Sigmoid colon (tissue), 4 donors: ENCODE measurements around the gene BCAT1.

Experiments used
- CTCF ChIP-seq, 4 experiments: fragments of 450-650 bp in 3 of 4; fragments of 200-600 bp in 1 of 4; IDR thresholded peaks; one replicate each; pipeline ENCODE4 v1.5.1; 2016 to 2019; ENCODE audit warnings: antibody characterized with exemption in 4 of 4, mild to moderate bottlenecking in 3 of 4, moderate library complexity in 2 of 4
- EP300 ChIP-seq, 4 donors: sonication (generic); formaldehyde crosslinking; IDR thresholded peaks; one replicate each; pipeline ENCODE4 v1.6.1; 2017; ENCODE audit warnings: antibody characterized with exemption in 4 of 4
- POLR2A ChIP-seq, 2 donors: fragments of 450-650 bp; IDR thresholded peaks; one replicate each; pipeline ENCODE4 v1.6.1; 2016; ENCODE audit warnings: antibody characterized with exemption in 2 of 2, mild to moderate bottlenecking in 2 of 2, moderate library complexity in 2 of 2

- TF ChIP-seq CTCF (IDR thresholded peaks at IDR 0.05) = no peak
- TF ChIP-seq POLR2A (IDR thresholded peaks at IDR 0.05) = no peak
- TF ChIP-seq EP300 (IDR thresholded peaks at IDR 0.05) = no peak
Measured at GRCh38 chr12:24864796-24865125, 84.1 kb downstream of the BCAT1 start.
